Activated CD8-positive, alpha-beta T cell treated with anti-CD3 and anti-CD28 coated beads for 36 hours (primary cell): ENCODE results near the gene MYLK. TPM values are rescaled to one million over a fixed set of nuclear protein-coding genes. Genes with fewer than 3 reads are reported as not detected.

Experiments used
- ATAC-seq: fragments of 200-7000 bp; cut with Tn5 transposase; one replicate; pipeline ENCODE4 v1.10.0; 2021; ENCODE audit warnings: mild to moderate bottlenecking, moderate library complexity
- CTCF ChIA-PET: fragments of 350-600 bp; sonication (Branson Sonifier 250); formaldehyde crosslinking; loops from one replicate; lab custom pipeline; 2021; ENCODE audit warnings: antibody characterized with exemption; lab: Charles Lee
- POLR2A ChIA-PET: fragments of 350-600 bp; sonication (Branson Sonifier 250); formaldehyde crosslinking; loops from one replicate; lab custom pipeline; 2021; ENCODE audit warnings: antibody characterized with exemption; lab: Charles Lee
- DNase-seq: peaks from one replicate; pipeline ENCODE4 v3.0.0-alpha.2; 2020
- H3K27ac Mint-ChIP-seq: one replicate; pipeline ENCODE4 v1.8.0; 2021; ENCODE audit warnings: mild to moderate bottlenecking, mixed read lengths
- H3K27me3 Mint-ChIP-seq: one replicate; pipeline ENCODE4 v1.8.0; 2021; ENCODE audit warnings: mixed read lengths
- H3K36me3 Mint-ChIP-seq: one replicate; pipeline ENCODE4 v1.8.0; 2021; ENCODE audit warnings: low read depth, mixed read lengths
- H3K4me1 Mint-ChIP-seq: one replicate; pipeline ENCODE4 v1.8.0; 2021; ENCODE audit warnings: low read depth, mixed read lengths
- H3K4me3 Mint-ChIP-seq: one replicate; pipeline ENCODE4 v1.8.0; 2021; ENCODE audit warnings: mild to moderate bottlenecking, moderate library complexity, mixed read lengths
- H3K9me3 Mint-ChIP-seq: one replicate; pipeline ENCODE4 v1.8.0; 2021; ENCODE audit warnings: mixed read lengths
- CTCF ChIP-seq: fragments of 200-600 bp; IDR thresholded peaks from one replicate; pipeline ENCODE4 v1.8.0; 2022; ENCODE audit warnings: antibody characterized with exemption, mild to moderate bottlenecking
- intact Hi-C: fragments of 100-400 bp; cut with micrococcal nuclease; formaldehyde crosslinking; loops from one replicate; pipeline ENCODE4 v1.10.0; 2022
- total RNA-seq, 2 experiments: library from RNA; stranded (reverse); gene quantifications; one replicate each; pipeline ENCODE4 v1.2.3, GENCODE V29; 2021

MYLK gene
- total RNA-seq, 2 experiments from 2014 or later: 0.34 TPM; not detected in 1

- intact Hi-C loops: no loop called here
- H3K4me3 Mint-ChIP-seq: no peak overlapping the region
- H3K4me1 Mint-ChIP-seq: no peaks in the 10 kb centered on the region
- no peaks in the 10 kb centered on the region for H3K9me3 Mint-ChIP-seq
- CTCF ChIA-PET: interaction anchor here (0.9 to 3.0 kb wide), 3 partner anchors 8 to 63 kb away, joined by 3 to 12 read pairs (median 11); no protein-coding TSS in a partner anchor
- H3K27me3 Mint-ChIP-seq: peaks cover 6% of the 10 kb centered on the region
- POLR2A ChIA-PET: no interaction called here
- no peak for DNase-seq
- H3K36me3 Mint-ChIP-seq: no peaks in the 10 kb centered on the region
- TF ChIP-seq CTCF: no peak
- H3K27ac Mint-ChIP-seq: no peak overlapping the region
- ATAC-seq: no peak
Measured at GRCh38 chr3:123660141-123660675, 223.9 kb downstream of the MYLK start.

GRCh38 chr3:123658852-123659206, 225.3 kb downstream of the MYLK start:
- no peaks in the 10 kb centered on the region for H3K9me3 Mint-ChIP-seq
- H3K4me3 Mint-ChIP-seq: no peak overlapping the region
- no peak for ATAC-seq
- no peak overlapping the region for H3K27ac Mint-ChIP-seq
- ChIA-PET CTCF (interaction anchor here (2.1 to 3.0 kb wide), 2 partner anchors 17 to 64 kb away, joined by 11 to 12 read pairs; no protein-coding TSS in a partner anchor), POLR2A (no interaction called here)
- DNase-seq: no peak
- H3K4me1 Mint-ChIP-seq: no peaks in the 10 kb centered on the region
- peaks cover 4% of the 10 kb centered on the region for H3K27me3 Mint-ChIP-seq
- no peaks in the 10 kb centered on the region for H3K36me3 Mint-ChIP-seq
- TF ChIP-seq CTCF: no peak
- intact Hi-C loops: no loop called here

GRCh38 chr3:123658118-123658851, 225.8 kb downstream of the MYLK start:
- TF ChIP-seq CTCF: no peak
- ATAC-seq (no peak), DNase-seq (no peak)
- intact Hi-C loops: no loop called here
- no peak overlapping the region for H3K4me3 Mint-ChIP-seq
- CTCF ChIA-PET: interaction anchor here (9.0 kb wide), 1 partner anchor 17 kb away, joined by 58 read pairs; no protein-coding TSS in a partner anchor
- H3K36me3 Mint-ChIP-seq: no peaks in the 10 kb centered on the region
- no peaks in the 10 kb centered on the region for H3K4me1 Mint-ChIP-seq
- H3K27me3 Mint-ChIP-seq: peaks cover 3% of the 10 kb centered on the region
- H3K9me3 Mint-ChIP-seq: no peaks in the 10 kb centered on the region
- POLR2A ChIA-PET: no interaction called here
- H3K27ac Mint-ChIP-seq: no peak overlapping the region

- no peaks in the 10 kb centered on the region for H3K4me1 Mint-ChIP-seq
- H3K36me3 Mint-ChIP-seq: no peaks in the 10 kb centered on the region
- intact Hi-C loops: no loop called here
- no peak for TF ChIP-seq CTCF
- CTCF ChIA-PET: interaction anchor here (9.0 kb wide), 1 partner anchor 16 kb away, joined by 58 read pairs; no protein-coding TSS in a partner anchor
- ATAC-seq: no peak
- no peak overlapping the region for H3K4me3 Mint-ChIP-seq
- no peak for DNase-seq
- no peak overlapping the region for H3K27ac Mint-ChIP-seq
- POLR2A ChIA-PET: no interaction called here
- H3K9me3 Mint-ChIP-seq: no peaks in the 10 kb centered on the region
- no peaks in the 10 kb centered on the region for H3K27me3 Mint-ChIP-seq
Measured at GRCh38 chr3:123657568-123657967, 226.6 kb downstream of the MYLK start.

GRCh38 chr3:123657111-123657510, 227.0 kb downstream of the MYLK start:
- H3K36me3 Mint-ChIP-seq: no peaks in the 10 kb centered on the region
- intact Hi-C loops: no loop called here
- CTCF ChIA-PET: interaction anchor here (1.3 to 9.0 kb wide), 2 partner anchors 15 to 46 kb away, joined by 3 to 58 read pairs; no protein-coding TSS in a partner anchor

More at GRCh38 chr3:123657111-123657510, 227.0 kb downstream of the MYLK start:
- Mint-ChIP-seq H3K27ac (no peak overlapping the region), H3K9me3 (no peaks in the 10 kb centered on the region), H3K4me1 (no peaks in the 10 kb centered on the region), H3K27me3 (no peaks in the 10 kb centered on the region), H3K4me3 (no peak overlapping the region)
- ATAC-seq (no peak), DNase-seq (no peak)
- no peak for TF ChIP-seq CTCF
- POLR2A ChIA-PET: no interaction called here
